Muscle layer of duodenum (tissue), 2 donors: ENCODE data around the gene BCL11B.

Source experiments
- H3K27ac ChIP-seq: one replicate; pipeline ENCODE4 v1.7.0; 2013; ENCODE audit warnings: mild to moderate bottlenecking, low read length
- H3K27me3 ChIP-seq: one replicate; pipeline ENCODE4 v1.7.0; 2013; ENCODE audit warnings: low read depth, mild to moderate bottlenecking, control low read depth, low read length
- H3K36me3 ChIP-seq, 2 donors: one replicate each; pipeline ENCODE4 v1.7.0; 2013; ENCODE audit warnings: low read length in 2 of 2, control low read depth in 1 of 2, mild to moderate bottlenecking in 1 of 2; ENCODE audit not compliant: insufficient read depth in 2 of 2, control insufficient read depth in 1 of 2
- H3K4me1 ChIP-seq, 2 donors: one replicate each; pipeline ENCODE4 v1.7.0; 2013; ENCODE audit warnings: low read length in 2 of 2, mild to moderate bottlenecking in 2 of 2, control low read depth in 1 of 2, moderate library complexity in 1 of 2; ENCODE audit not compliant: insufficient read depth in 2 of 2, control insufficient read depth in 1 of 2
- H3K4me3 ChIP-seq, 2 donors: one replicate each; pipeline ENCODE4 v1.7.0; 2013; ENCODE audit warnings: low read length in 2 of 2, low read depth in 1 of 2, mild to moderate bottlenecking in 1 of 2
- H3K9me3 ChIP-seq, 2 donors: one replicate each; pipeline ENCODE4 v1.7.0; 2013; ENCODE audit warnings: low read length in 2 of 2, control low read depth in 1 of 2, mild to moderate bottlenecking in 1 of 2; ENCODE audit not compliant: control insufficient read depth in 1 of 2
- donor health status: healthy.

Gene BCL11B

DNA sequence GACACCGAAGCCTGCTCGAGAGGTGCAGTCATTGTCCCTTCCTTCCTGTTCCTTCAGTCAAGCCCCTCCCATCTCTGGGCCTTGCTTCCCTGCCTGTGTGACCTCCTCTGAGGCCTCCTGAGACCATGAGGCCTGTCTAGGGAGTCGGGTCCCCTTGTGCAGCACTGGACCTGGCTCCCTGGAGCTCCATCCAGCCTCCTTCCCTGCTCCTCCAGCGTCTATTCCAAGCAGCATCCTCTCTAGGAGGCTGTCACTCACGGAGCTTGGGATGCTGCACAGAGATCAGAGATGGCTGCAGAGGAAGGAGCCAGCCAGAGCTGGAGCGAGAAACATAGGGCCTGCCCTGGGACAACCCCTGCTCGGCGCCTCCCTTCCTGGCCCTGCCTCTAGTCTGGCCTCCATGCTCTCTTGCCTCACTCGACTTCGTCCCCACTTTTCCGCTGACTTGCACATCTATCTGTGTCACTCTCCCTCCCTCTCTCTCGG lies 142.7 kb downstream of the BCL11B start:
- no peaks in the 10 kb centered on the region for H3K9me3 ChIP-seq
- no peaks in the 10 kb centered on the region for H3K36me3 ChIP-seq
- H3K27me3 ChIP-seq, result no peaks in the 10 kb centered on the region
- H3K27ac ChIP-seq, result no peak overlapping the region
- no peak overlapping the region for H3K4me3 ChIP-seq
- H3K4me1 ChIP-seq, result peaks cover 0 to 7% of the 10 kb centered on the region in 2 donors

DNA sequence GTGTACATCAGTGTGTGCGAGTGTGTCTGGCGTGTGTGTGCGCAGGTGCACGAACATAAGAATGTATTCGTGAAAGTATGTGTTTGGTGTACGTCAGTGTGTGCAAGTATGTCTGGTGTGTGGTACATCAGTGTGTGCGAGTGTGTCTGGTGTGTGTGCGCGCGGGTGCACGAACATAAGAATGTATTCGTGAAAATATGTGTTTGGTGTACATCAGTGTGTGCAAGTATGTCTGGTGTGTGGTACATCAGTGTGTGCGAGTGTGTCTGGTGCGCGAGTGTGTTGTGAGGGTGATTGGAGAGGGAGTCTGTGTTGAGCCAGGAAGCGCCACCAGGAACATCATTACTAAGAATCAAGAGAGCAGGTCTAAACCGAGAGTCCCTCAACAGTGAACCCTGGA lies 143.8 kb downstream of the BCL11B start:
- H3K4me3 ChIP-seq, result no peak overlapping the region
- no peaks in the 10 kb centered on the region for H3K36me3 ChIP-seq
- no peaks in the 10 kb centered on the region for H3K9me3 ChIP-seq
- no peaks in the 10 kb centered on the region for H3K4me1 ChIP-seq
- no peaks in the 10 kb centered on the region for H3K27me3 ChIP-seq
- H3K27ac ChIP-seq, result no peak overlapping the region

DNA sequence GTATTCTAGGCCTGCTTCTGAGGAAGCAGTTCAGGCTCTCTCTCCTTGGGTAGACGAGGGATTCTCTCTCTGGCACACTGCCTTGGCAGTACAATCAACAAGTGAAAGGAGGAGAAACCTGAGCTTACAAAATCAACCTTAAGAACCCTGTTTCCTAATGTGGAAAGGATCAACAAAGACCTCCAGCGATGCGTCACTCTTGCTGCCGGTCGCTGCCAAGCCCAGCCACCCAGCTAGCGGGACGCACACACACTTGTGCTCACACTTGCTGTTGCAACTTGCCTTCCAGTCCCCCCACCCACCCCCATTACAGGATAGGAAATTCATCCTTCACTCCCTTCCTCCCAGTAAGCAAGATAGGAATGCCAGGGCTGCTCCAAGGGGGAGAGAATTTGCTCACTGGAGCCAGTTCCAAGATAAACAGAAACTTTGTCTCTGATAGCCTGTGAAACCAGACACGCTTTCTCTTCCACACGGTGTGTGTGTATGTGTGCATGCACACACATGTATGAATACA lies 144.3 kb downstream of the BCL11B start:
- Histone ChIP-seq H3K4me3 (no peak overlapping the region), H3K27me3 (no peaks in the 10 kb centered on the region), H3K4me1 (no peaks in the 10 kb centered on the region), H3K27ac (no peak overlapping the region), H3K9me3 (no peaks in the 10 kb centered on the region), H3K36me3 (no peaks in the 10 kb centered on the region)

DNA sequence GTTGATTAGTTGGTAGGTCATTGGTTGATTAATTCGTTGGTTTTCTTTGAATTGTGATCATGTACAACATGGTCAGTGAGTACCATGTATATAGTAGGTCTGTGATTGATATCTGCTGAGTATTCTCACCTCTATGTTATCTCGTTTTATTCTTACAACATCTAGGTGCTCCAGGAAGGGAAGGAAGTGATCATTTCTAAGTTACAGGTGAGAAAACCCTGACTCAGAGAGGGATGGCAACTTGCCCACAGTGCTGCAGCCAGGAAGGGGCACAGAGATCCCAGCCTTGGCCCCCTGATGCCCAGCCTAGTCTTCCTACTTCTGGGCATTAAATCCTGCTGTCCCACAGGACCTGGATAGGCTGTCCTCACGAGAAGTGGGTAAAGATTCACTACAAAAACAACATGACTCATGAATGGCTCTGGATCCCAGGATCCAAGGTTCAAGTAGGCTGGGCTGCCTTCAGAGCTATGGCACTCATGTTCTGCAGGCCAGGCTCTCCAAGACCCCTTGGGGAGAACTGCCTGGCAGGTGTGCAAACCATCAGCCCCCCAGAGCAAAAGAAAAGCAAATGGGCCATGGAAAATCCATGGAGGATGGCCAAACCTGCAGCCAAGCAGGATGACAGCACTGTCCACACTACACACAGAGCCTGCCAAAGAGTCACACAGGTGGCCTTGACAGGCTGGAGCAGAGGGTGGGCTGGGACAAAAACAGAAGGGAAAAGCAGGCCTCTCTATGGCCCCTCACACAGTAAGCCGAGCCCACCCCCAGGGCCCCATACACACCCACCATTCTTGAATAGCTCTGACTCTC lies 146.2 kb downstream of the BCL11B start:
- no peak overlapping the region for H3K4me3 ChIP-seq
- no peaks in the 10 kb centered on the region for H3K4me1 ChIP-seq
- no peak overlapping the region for H3K27ac ChIP-seq
- no peaks in the 10 kb centered on the region for H3K36me3 ChIP-seq
- H3K27me3 ChIP-seq, result no peaks in the 10 kb centered on the region
- H3K9me3 ChIP-seq, result no peaks in the 10 kb centered on the region

DNA sequence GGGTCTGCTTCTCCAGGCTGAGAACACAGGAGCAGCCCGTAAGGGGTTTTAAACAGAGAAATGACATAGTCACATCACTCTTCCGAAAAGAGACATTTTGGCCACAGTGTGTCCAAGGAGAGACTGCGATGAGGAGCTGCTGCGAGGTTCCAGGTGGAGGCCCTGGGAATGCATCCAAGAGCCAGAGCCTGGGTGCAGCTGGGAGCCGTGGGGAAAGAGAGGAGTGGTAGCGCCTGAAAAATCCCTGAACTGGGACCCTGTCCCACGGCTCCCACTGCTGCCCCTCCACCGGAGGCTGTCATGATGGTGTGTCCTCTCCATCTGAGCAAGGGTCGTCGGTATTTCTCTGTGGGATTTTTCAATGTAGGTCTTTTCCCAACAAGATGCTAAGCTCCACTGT lies 146.9 kb downstream of the BCL11B start:
- Histone ChIP-seq H3K27me3 (no peaks in the 10 kb centered on the region), H3K4me3 (no peak overlapping the region), H3K4me1 (no peaks in the 10 kb centered on the region), H3K27ac (no peak overlapping the region), H3K9me3 (no peaks in the 10 kb centered on the region), H3K36me3 (no peaks in the 10 kb centered on the region)

DNA sequence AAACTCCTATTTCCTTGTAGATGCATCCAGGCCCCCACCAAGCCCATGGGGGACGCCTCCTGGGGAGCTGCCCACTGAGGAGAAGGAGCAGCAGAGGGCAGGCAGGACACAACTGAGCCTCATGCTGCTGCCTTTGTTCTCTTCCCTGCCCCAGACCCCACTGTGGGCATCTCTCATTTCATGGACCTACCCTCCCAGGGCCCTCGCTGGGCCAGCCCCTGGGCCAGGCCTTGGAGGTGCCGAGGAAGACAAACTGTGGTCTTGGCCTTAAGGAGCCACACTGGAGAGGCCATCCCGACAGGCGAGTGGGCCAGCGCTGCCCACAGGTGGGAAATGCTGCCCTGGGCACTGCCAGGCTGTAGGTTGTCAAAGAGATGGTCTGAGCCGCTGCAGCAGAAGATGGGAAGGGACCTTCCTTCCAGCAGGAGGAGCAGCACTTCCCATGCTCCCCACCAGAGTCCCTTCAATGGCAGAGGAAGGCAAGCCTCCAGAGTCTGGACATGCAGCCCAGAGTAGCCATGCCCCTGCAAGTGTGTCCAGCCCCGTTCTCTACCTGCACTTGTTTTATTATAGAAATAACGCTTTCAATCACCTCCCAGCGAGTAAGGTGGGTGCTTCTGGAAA lies 147.4 kb downstream of the BCL11B start:
- H3K9me3 ChIP-seq, result no peaks in the 10 kb centered on the region
- H3K36me3 ChIP-seq, result no peaks in the 10 kb centered on the region
- no peak overlapping the region for H3K27ac ChIP-seq
- no peaks in the 10 kb centered on the region for H3K27me3 ChIP-seq
- H3K4me3 ChIP-seq, result no peak overlapping the region
- no peaks in the 10 kb centered on the region for H3K4me1 ChIP-seq

DNA sequence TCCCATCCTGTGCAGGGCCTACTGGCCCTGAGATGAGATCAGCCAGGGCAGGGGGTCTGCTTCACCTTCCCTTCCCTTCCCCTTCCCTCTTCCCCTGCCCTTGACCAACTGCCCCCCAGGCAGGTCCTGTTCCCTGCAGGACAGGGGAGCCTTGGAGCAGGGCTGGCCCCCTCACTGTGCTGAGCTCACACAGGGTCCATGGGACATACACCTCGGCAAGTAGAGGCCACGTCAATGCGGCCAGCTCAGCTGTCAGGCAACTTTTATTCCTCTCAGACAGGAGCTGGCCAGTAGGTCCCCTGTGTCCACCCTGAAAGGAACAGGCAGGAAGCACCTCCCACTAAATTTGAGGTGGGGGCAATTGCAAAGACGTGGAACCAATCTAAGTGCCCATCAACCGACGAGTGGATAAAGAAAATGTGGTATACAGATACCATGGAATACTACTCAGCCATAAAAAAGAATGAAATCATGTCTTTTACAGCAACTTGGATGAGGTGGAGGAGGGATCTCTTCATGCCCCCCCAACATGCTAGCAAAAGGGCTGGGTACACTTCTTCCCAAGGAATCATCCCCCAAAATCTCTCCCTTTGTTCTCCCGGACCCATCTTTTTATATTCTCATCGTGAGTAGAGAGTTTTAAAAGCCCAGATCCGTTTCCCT lies 148.7 kb downstream of the BCL11B start:
- H3K27me3 ChIP-seq, result peaks cover 6% of the 10 kb centered on the region
- no peaks in the 10 kb centered on the region for H3K9me3 ChIP-seq
- H3K4me3 ChIP-seq, result no peak overlapping the region
- no peaks in the 10 kb centered on the region for H3K4me1 ChIP-seq
- H3K27ac ChIP-seq, result no peak overlapping the region
- no peaks in the 10 kb centered on the region for H3K36me3 ChIP-seq

DNA sequence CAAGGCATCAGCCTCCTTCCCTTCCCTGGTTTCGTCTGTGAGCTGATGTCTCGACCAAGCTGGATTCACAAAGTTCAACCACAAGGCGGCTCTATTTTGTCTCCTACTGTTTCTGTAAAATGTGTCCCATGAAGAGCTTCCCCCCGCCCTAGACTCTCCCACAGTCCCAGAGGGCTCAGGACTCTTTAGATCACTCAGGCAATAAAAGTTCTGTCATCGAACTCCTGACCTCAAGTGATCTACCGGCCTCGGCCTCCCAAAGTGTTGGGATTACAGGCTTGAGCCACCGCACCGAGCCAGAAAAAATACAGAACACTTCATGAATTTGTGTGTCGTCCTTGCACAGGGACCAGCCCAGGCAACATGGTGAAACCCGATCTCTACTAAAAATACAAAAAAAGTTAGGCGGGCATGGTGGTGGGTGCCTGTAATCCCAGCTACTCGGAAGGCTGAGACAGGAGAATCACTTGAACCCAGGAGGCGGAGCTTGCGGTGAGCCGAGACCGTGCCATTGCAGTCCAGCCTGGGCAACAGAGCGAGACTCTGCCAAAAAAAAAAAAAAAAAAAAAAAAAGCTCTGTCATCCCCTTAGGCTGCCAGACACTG lies 149.4 kb downstream of the BCL11B start:
- no peak overlapping the region for H3K27ac ChIP-seq
- H3K4me1 ChIP-seq, result no peaks in the 10 kb centered on the region
- peaks cover 10% of the 10 kb centered on the region for H3K27me3 ChIP-seq
- H3K36me3 ChIP-seq, result no peaks in the 10 kb centered on the region
- H3K4me3 ChIP-seq, result no peak overlapping the region
- no peaks in the 10 kb centered on the region for H3K9me3 ChIP-seq

DNA sequence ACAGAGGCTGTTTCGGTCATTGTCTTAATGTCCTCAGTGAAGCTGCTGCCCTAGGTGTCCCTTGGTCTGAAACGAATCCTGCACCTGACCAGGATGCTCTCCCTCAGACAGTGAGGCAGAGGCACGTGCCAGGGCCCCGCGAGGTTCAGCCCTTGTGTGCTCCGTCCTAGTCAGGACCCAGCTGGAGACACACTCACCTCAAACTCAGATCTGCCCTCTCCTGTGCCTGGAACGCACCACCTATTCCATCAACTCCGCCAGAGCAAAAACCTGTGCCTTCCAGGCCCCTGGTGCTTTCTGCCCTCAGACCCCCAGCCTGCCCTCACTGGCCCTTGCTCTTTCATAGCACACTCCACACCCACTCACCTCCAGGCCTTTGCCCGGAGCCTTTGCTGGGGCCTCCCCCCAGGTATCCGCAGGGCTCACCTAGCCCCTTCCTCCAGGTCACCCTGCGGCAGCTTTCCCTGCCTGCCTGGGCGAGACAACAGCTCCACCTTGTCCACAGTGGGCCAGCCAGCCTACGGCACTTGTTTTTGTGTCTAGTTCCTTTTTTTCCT lies 150.6 kb downstream of the BCL11B start:
- Histone ChIP-seq H3K27me3 (peaks cover 13% of the 10 kb centered on the region), H3K36me3 (no peaks in the 10 kb centered on the region), H3K9me3 (no peaks in the 10 kb centered on the region), H3K27ac (no peak overlapping the region), H3K4me3 (no peak overlapping the region), H3K4me1 (no peaks in the 10 kb centered on the region)

DNA sequence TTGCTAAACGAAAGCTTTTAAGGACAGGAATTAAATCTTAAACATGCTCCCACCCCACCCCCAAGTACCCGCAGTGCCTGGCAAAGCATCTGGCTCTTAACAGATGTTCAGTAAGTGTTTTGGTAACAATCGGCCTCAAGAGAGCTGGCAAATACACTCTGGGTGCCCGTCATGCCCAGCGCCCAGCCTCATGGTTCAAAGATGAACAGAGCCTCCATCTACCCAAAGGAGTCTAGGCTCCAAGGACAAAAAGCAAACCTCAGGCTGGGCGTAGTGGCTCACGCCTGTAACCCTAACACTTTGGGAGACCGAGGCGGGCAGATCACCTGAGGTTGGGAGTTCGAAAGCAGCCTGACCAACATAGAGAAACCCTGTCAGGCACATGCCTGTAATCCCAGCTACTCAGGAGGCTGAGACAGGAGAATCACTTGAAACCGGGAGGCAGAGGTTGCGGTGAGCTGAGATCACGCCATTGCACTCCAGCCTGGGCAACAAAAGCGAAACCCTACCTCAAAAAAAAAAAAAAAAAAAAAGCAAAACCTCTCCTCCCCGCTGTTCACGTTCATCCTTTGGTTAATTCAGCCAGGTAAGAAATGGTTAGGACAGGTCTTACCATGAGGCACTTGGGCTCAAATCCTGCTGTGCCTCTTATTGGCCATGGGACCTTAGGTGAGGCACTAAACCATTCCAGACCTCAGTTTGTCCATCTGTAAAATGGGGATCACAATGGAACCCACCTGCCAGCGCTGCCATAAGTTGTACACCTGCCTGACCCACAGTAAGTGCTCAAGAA lies 151.3 kb downstream of the BCL11B start:
- Histone ChIP-seq H3K27ac (no peak overlapping the region), H3K4me1 (no peaks in the 10 kb centered on the region), H3K36me3 (no peaks in the 10 kb centered on the region), H3K27me3 (peaks cover 13% of the 10 kb centered on the region), H3K9me3 (no peaks in the 10 kb centered on the region), H3K4me3 (no peak overlapping the region)
